A673 (cell line): ENCODE measurements around the gene ROBO2.

Experiments
- EZH2 ChIP-seq: fragments of 200-600 bp; sonication (generic); IDR thresholded peaks from 2 replicates; pipeline ENCODE4 v1.6.1; 2017; ENCODE audit warnings: borderline replicate concordance, low read depth, mild to moderate bottlenecking, mixed read lengths, antibody characterized with exemption, low read length; ENCODE audit not compliant: poor library complexity, severe bottlenecking
- TF ChIP-seq, protein P1 (sequence below): fragments of 300-800, 200-600 bp; sonication (generic); conservative IDR thresholded peaks from 2 replicates; pipeline ENCODE4 v1.5.1; 2017; ENCODE audit warnings: low read depth, mild to moderate bottlenecking, antibody characterized with exemption, low read length, moderate library complexity, mixed read lengths

- TF ChIP-seq, protein P1, sequence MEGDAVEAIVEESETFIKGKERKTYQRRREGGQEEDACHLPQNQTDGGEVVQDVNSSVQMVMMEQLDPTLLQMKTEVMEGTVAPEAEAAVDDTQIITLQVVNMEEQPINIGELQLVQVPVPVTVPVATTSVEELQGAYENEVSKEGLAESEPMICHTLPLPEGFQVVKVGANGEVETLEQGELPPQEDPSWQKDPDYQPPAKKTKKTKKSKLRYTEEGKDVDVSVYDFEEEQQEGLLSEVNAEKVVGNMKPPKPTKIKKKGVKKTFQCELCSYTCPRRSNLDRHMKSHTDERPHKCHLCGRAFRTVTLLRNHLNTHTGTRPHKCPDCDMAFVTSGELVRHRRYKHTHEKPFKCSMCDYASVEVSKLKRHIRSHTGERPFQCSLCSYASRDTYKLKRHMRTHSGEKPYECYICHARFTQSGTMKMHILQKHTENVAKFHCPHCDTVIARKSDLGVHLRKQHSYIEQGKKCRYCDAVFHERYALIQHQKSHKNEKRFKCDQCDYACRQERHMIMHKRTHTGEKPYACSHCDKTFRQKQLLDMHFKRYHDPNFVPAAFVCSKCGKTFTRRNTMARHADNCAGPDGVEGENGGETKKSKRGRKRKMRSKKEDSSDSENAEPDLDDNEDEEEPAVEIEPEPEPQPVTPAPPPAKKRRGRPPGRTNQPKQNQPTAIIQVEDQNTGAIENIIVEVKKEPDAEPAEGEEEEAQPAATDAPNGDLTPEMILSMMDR, result no peak
- TF ChIP-seq EZH2, result no peak
These were observed 428.7 kb downstream of the ROBO2 start for GRCh38 chr3:77468626-77469020.
